Caco-2 (cell line): Measurements from ENCODE around the gene RAC3. TPM values are rescaled to one million over a fixed set of nuclear protein-coding genes. Genes with fewer than 3 reads are reported as not detected.

ENCODE experiments used
- BruUV-seq: library from RNA; stranded (reverse); fragments of 400-500 nt; replicated peaks from 2 replicates; lab custom pipeline; 2021; lab: Mats Ljungman, UMichigan
- CTCF ChIA-PET: fragments of 300-600 bp; sonication (Branson Sonifier 250); formaldehyde crosslinking; loops from one replicate; lab custom pipeline; 2022; ENCODE audit warnings: antibody characterized with exemption; lab: Charles Lee
- POLR2A ChIA-PET: fragments of 300-600 bp; sonication (Branson Sonifier 250); formaldehyde crosslinking; loops from one replicate; lab custom pipeline; 2022; ENCODE audit warnings: antibody characterized with exemption; lab: Charles Lee
- DNase-seq, 2 experiments: peaks; one replicate each; pipeline versions ENCODE4 v3.0.0 to v3.0.0-alpha.2; 2020 to 2022
- H3K27me3 ChIP-seq: replicated peaks from 2 replicates; pipeline ENCODE4 v1.6.0; 2011; ENCODE audit warnings: low read length; ENCODE audit not compliant: control insufficient read depth, insufficient read depth
- H3K36me3 ChIP-seq: 2 replicates; pipeline ENCODE4 v1.5.1; 2011; ENCODE audit warnings: low read length; ENCODE audit not compliant: control insufficient read depth, insufficient read depth
- H3K4me1 ChIP-seq: fragments of 250-450 bp; sonication (Bioruptor Pico); 2 replicates; pipeline ENCODE4 v1.5.1; 2020; ENCODE audit warnings: mild to moderate bottlenecking
- H3K4me3 ChIP-seq: 2 replicates; pipeline ENCODE4 v1.5.1; 2011; ENCODE audit warnings: low read depth, mild to moderate bottlenecking, control low read depth, low read length
- H3K9me3 ChIP-seq: fragments of 250-450 bp; sonication (Bioruptor Pico); 2 replicates; pipeline ENCODE4 v1.5.1; 2020; ENCODE audit warnings: mild to moderate bottlenecking, moderate library complexity
- H3K27ac Mint-ChIP-seq: one replicate; pipeline ENCODE4 v1.8.0; 2022; ENCODE audit warnings: mixed read lengths; ENCODE audit not compliant: unreplicated experiment
- H3K27me3 Mint-ChIP-seq: one replicate; pipeline ENCODE4 v1.8.0; 2022; ENCODE audit warnings: mixed read lengths; ENCODE audit not compliant: insufficient read depth, unreplicated experiment
- H3K36me3 Mint-ChIP-seq: one replicate; pipeline ENCODE4 v1.8.0; 2022; ENCODE audit warnings: mild to moderate bottlenecking, mixed read lengths; ENCODE audit not compliant: insufficient read depth, unreplicated experiment
- H3K4me1 Mint-ChIP-seq: one replicate; pipeline ENCODE4 v1.8.0; 2022; ENCODE audit warnings: low read depth, mixed read lengths; ENCODE audit not compliant: unreplicated experiment
- H3K4me3 Mint-ChIP-seq: one replicate; pipeline ENCODE4 v1.8.0; 2022; ENCODE audit warnings: mild to moderate bottlenecking, moderate library complexity, mixed read lengths; ENCODE audit not compliant: unreplicated experiment
- H3K9me3 Mint-ChIP-seq: one replicate; pipeline ENCODE4 v1.8.0; 2022; ENCODE audit warnings: mixed read lengths; ENCODE audit not compliant: unreplicated experiment
- intact Hi-C: fragments of 100-400 bp; cut with micrococcal nuclease; formaldehyde crosslinking; loops from one replicate; pipeline ENCODE4 v1.10.0; 2022; ENCODE audit not compliant: unreplicated experiment
- total RNA-seq: library from RNA; stranded (reverse); gene quantifications from 2 replicates; pipeline ENCODE4 v1.2.3, GENCODE V29; 2022
- TF ChIP-seq, protein P1 (sequence below), 2 experiments: fragments of 200-600 bp in 1 of 2; IDR thresholded peaks; 1 replicate in 1 of 2; 2 replicates in 1 of 2; pipeline versions ENCODE4 v1.5.1 to v1.8.0; 2011 to 2022; ENCODE audit warnings: antibody characterized with exemption in 1 of 2, control low read depth in 1 of 2, inconsistent platforms in 1 of 2, low read depth in 1 of 2, low read length in 1 of 2, mild to moderate bottlenecking in 1 of 2, moderate library complexity in 1 of 2; ENCODE audit not compliant: insufficient read depth in 1 of 2, severe bottlenecking in 1 of 2, unreplicated experiment in 1 of 2

Gene RAC3
- total RNA-seq, 1 experiment from 2014 or later: 94.5 TPM

DNA sequence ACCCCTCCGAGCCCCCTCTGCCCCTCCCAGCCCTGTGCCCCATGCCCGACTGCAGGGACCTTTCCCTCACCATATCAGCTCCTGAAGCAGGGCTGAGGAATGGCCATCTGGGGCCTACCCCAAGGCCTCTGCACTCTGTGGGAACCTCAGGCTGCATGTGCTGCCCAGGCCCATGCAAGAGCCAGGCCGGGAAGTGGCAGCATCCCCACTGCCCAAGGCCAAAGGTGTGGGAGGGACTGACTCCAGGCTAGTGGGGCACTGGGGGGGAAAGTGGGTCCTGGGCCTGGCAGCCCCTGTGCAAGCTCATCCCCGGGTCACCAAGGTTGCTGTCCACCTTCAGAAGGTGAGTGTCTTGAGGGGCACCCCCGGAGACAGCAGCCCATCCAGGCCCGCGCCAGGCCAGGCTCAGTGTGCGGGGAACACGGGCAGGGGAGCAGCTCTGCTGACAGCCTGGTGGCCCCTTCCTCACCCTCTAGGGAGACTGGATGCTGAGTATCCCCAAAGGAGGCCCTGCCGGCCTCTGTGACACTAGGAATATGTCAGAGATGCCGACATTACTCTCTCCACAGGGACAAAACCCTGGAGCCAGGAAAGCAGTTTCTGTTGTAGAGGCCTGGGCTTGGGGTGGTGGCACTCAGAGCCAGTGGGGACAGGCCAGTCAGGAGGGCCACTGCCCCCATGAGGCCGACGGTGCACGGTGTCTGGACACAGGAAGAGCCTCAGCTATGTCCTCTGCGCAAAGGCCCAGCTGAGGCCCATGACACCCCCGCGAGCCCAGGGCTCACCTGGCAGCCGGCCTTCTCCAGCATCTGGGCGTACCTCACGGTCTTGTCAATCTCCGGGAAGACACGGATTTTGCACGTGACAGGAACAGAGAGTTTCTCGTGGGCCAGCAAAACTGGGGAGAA is 30.9 kb downstream of the RAC3 start:
- no peak overlapping the region for H3K4me3 ChIP-seq
- no peaks in the 10 kb centered on the region for H3K27me3 ChIP-seq
- Mint-ChIP-seq H3K4me1 (no peaks in the 10 kb centered on the region), H3K36me3 (peaks cover 49% of the 10 kb centered on the region), H3K27ac (no peak overlapping the region), H3K4me3 (no peak overlapping the region), H3K27me3 (no peaks in the 10 kb centered on the region), H3K9me3 (no peaks in the 10 kb centered on the region)
- DNase-seq: no peak
- ChIA-PET CTCF (interaction anchor here (0.7 to 2.0 kb wide), 4 partner anchors 11 to 374 kb away, joined by 3 to 7 read pairs (median 4); no protein-coding TSS in a partner anchor), POLR2A (no interaction called here)
- H3K36me3 ChIP-seq: peaks cover 3% of the 10 kb centered on the region; the same call in 1 of the 2 replicates
- BruUV-seq: no TSS peak
- TF ChIP-seq, protein P1, sequence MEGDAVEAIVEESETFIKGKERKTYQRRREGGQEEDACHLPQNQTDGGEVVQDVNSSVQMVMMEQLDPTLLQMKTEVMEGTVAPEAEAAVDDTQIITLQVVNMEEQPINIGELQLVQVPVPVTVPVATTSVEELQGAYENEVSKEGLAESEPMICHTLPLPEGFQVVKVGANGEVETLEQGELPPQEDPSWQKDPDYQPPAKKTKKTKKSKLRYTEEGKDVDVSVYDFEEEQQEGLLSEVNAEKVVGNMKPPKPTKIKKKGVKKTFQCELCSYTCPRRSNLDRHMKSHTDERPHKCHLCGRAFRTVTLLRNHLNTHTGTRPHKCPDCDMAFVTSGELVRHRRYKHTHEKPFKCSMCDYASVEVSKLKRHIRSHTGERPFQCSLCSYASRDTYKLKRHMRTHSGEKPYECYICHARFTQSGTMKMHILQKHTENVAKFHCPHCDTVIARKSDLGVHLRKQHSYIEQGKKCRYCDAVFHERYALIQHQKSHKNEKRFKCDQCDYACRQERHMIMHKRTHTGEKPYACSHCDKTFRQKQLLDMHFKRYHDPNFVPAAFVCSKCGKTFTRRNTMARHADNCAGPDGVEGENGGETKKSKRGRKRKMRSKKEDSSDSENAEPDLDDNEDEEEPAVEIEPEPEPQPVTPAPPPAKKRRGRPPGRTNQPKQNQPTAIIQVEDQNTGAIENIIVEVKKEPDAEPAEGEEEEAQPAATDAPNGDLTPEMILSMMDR (IDR thresholded peaks at IDR 0.05; ENCODE audit: insufficient read depth in 1 of 2, low read depth in 1 of 2, low read length in 1 of 2, severe bottlenecking in 1 of 2, unreplicated experiment in 1 of 2): no peak
- no peaks in the 10 kb centered on the region for H3K9me3 ChIP-seq
- peaks cover 12% of the 10 kb centered on the region for H3K4me1 ChIP-seq
- intact Hi-C loops: no loop called here

DNA sequence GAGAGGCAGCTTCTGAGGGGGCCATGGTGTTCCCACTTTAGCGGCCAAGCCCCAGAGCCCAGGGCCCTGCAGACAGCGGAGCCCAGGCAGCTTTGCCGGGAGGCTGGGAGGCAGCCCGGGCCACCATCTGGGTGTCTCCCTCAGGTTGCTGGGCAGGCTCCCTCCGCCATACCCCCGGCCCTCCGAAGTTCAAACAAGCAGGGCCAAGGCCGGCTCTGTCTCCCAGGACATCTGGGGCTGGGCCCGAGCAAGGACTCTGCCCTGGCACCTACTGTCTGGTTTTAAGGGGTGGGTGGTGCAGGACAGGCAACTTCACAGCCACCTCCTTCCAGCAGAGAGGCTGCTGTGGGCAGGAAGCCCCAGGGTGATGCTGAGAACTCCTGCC is 31.5 kb downstream of the RAC3 start:
- intact Hi-C loops: no loop called here
- peaks cover 43% of the 10 kb centered on the region for H3K36me3 Mint-ChIP-seq
- peaks cover 3% of the 10 kb centered on the region; the same call in 1 of the 2 replicates for H3K36me3 ChIP-seq
- no peaks in the 10 kb centered on the region for H3K27me3 Mint-ChIP-seq
- H3K4me1 ChIP-seq: peaks cover 12% of the 10 kb centered on the region
- no peak overlapping the region for H3K4me3 Mint-ChIP-seq
- CTCF ChIA-PET: interaction anchor here (0.7 to 2.0 kb wide), 3 partner anchors 32 to 373 kb away, joined by 3 to 7 read pairs (median 4); no protein-coding TSS in a partner anchor
- POLR2A ChIA-PET: no interaction called here
- TF ChIP-seq, protein P1 (IDR thresholded peaks at IDR 0.05; ENCODE audit: insufficient read depth in 1 of 2, low read depth in 1 of 2, low read length in 1 of 2, severe bottlenecking in 1 of 2, unreplicated experiment in 1 of 2): no peak
- no peak overlapping the region for H3K27ac Mint-ChIP-seq
- no peaks in the 10 kb centered on the region for H3K4me1 Mint-ChIP-seq
- no peaks in the 10 kb centered on the region for H3K9me3 Mint-ChIP-seq
- H3K9me3 ChIP-seq: no peaks in the 10 kb centered on the region
- no peaks in the 10 kb centered on the region for H3K27me3 ChIP-seq
- H3K4me3 ChIP-seq: no peak overlapping the region
- no TSS peak for BruUV-seq
- DNase-seq: no peak
